ENCODE data around the gene STOML1. TPM values are rescaled to one million over a fixed set of nuclear protein-coding genes. Genes with fewer than 3 reads are reported as not detected.

STOML1 gene, protein sequence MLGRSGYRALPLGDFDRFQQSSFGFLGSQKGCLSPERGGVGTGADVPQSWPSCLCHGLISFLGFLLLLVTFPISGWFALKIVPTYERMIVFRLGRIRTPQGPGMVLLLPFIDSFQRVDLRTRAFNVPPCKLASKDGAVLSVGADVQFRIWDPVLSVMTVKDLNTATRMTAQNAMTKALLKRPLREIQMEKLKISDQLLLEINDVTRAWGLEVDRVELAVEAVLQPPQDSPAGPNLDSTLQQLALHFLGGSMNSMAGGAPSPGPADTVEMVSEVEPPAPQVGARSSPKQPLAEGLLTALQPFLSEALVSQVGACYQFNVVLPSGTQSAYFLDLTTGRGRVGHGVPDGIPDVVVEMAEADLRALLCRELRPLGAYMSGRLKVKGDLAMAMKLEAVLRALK
- total RNA-seq: 10 to 100 TPM; 16.6 to 29.1 (median 21.5) TPM

DNA sequence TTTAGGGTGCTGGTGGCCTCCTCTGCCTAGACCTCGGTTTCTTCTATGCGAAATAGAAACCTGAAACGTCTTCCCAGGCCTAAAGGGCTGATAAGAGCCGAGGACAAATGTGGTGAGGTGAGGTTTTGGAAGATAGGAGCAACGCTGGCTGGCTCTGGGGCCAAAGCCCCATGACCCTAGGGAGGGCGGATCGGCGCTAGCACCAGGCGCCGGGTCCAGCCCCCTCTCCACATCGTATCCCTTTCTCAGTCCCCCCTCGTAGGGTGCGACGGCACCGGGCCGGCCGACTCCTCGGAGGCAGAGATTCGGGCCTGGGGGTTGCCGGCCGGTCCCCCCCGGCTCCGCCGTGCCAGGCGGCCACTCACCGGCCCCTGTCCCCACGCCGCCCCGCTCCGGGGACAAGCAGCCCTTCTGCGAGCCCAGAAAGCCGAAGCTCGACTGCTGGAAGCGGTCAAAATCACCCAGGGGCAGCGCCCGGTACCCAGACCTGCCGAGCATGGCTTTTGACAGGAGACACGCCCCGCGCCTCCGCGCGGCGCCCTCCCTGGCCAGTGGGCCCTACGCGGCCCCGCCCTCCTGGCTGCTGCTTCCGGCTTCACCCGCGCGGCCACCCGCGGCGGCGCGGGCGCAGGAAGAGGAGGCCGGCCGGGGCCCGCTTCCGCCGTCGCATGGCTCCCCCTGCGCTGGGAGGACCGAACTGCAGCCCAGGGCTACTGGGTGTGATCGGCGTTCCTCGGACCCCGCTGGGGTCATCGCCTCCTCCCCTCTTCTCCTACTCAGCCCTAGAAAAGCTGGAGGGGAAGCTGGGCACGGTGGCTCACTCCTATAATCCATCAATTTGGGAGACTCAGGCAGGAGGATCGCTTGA, at the start of gene STOML1:
STOML1 (minus strand) TSS at position 570 of the 868 bp plus-strand sequence; CDS start at position 498, 72 bp downstream.
- 1 to 2% methylated on average over 27 to 39 of the region's 72 CpGs for WGBS, 2 donors
- TF ChIP-seq POLR2A (IDR thresholded peaks at IDR 0.05) (peak; percentile 37 to 63), CTCF (IDR thresholded peaks at IDR 0.05) (peak; percentile 93 to 99 (median 97)), EP300 (IDR thresholded peaks at IDR 0.05) (peak in 1 of 2 donors; percentile 62)
- peaks cover 0 to 21% (median 0%) of the 10 kb centered on the region in 3 donors for H3K36me3 ChIP-seq
- peaks cover 3 to 86% (median 59%) of the 10 kb centered on the region in 4 donors for H3K4me1 ChIP-seq
- peak within 1 kb of the TSS; percentile 21 to 92 (median 84) for H3K27ac ChIP-seq
- peak within 1 kb of the TSS; percentile 67 to 98 (median 79) for H3K4me3 ChIP-seq
- peak; percentile 86 to 88 for DNase-seq (ENCODE audit: low spot score in 2 of 2)
- H3K27me3 ChIP-seq: no peaks in the 10 kb centered on the region
- H3K9me3 ChIP-seq: no peaks in the 10 kb centered on the region

DNA sequence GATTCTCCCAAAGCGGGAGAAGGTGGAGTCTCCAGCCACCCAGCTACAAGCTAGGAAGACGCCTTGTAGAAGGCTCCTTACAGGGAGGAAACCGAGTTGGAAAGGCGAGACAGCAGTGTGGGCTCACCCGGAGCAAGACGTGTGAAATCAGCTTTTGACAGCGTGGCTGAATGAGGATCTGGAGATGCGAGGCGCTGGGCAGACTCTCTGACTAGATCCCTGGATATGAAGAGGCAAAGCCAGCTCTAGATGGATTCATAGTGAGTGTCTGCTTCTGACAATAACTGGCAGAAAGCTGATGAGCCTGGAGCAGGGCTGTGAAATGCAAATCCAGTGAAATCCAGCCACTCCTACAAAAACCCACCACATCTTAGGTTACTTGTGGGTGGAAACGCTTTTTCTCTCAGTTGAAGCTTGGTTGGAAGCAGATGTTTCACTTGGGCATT, 49.2 kb upstream of the STOML1 start:
- DNase-seq (ENCODE audit: low spot score in 2 of 2): no peak
- Histone ChIP-seq H3K4me1 (peaks cover 0 to 80% (median 30%) of the 10 kb centered on the region in 4 donors), H3K9me3 (no peaks in the 10 kb centered on the region), H3K4me3 (no peak overlapping the region), H3K27ac (peak overlapping the region; percentile 34 to 93 (median 68)), H3K36me3 (peaks cover 0 to 63% (median 0%) of the 10 kb centered on the region in 3 donors), H3K27me3 (no peaks in the 10 kb centered on the region)
- WGBS, 2 donors: 81 to 88% methylated on average over 10 of the region's 10 CpGs
- TF ChIP-seq CTCF (IDR thresholded peaks at IDR 0.05): no peak
- TF ChIP-seq POLR2A (IDR thresholded peaks at IDR 0.05): no peak
- TF ChIP-seq EP300 (IDR thresholded peaks at IDR 0.05): no peak

GRCh38 chr15:74040109-74040850, 48.2 kb upstream of the STOML1 start:
- peak; percentile 47 to 74 for DNase-seq (ENCODE audit: low spot score in 2 of 2)
- 56 to 58% methylated on average over 7 of the region's 7 CpGs for WGBS, 2 donors
- Histone ChIP-seq H3K27me3 (no peaks in the 10 kb centered on the region), H3K9me3 (no peaks in the 10 kb centered on the region), H3K36me3 (peaks cover 0 to 65% (median 0%) of the 10 kb centered on the region in 3 donors), H3K4me1 (peaks cover 0 to 80% (median 30%) of the 10 kb centered on the region in 4 donors), H3K4me3 (no peak overlapping the region), H3K27ac (peak overlapping the region; percentile 34 to 93 (median 68))
- TF ChIP-seq POLR2A (IDR thresholded peaks at IDR 0.05) (no peak), EP300 (IDR thresholded peaks at IDR 0.05) (peak; percentile 63 to 86), CTCF (IDR thresholded peaks at IDR 0.05) (peak in 2 of 5 experiments; percentile 20 to 38)

GRCh38 chr15:74039656-74040010, 47.5 kb upstream of the STOML1 start:
- no peaks in the 10 kb centered on the region for H3K9me3 ChIP-seq
- peaks cover 0 to 65% (median 0%) of the 10 kb centered on the region in 3 donors for H3K36me3 ChIP-seq
- 70 to 75% methylated on average over 5 of the region's 5 CpGs for WGBS, 2 donors
- no peak overlapping the region for H3K4me3 ChIP-seq
- no peak for DNase-seq (ENCODE audit: low spot score in 2 of 2)
- no peaks in the 10 kb centered on the region for H3K27me3 ChIP-seq
- H3K27ac ChIP-seq: peak overlapping the region in 2 of 4 donors; percentile 78 to 93
- H3K4me1 ChIP-seq: peaks cover 0 to 78% (median 30%) of the 10 kb centered on the region in 4 donors
- TF ChIP-seq POLR2A (IDR thresholded peaks at IDR 0.05): no peak
- TF ChIP-seq CTCF (IDR thresholded peaks at IDR 0.05): no peak
- no peak for TF ChIP-seq EP300 (IDR thresholded peaks at IDR 0.05)
